HEK293 (cell line): ENCODE measurements around the gene WASL.

Source experiments
- CTCF ChIA-PET: fragments of 350-600 bp; formaldehyde crosslinking; extraction: SDS; loops from one replicate; lab custom pipeline; 2021; ENCODE audit warnings: antibody characterized with exemption; lab: Yijun Ruan, JAX
- POLR2A ChIA-PET: fragments of 300-600 bp; formaldehyde crosslinking; extraction: SDS; loops from one replicate; lab custom pipeline; 2020; ENCODE audit warnings: antibody characterized with exemption, inconsistent platforms; lab: Yijun Ruan, JAX
- H3K27ac ChIP-seq: fragments of 200-500 bp; sonication (Bioruptor generic); 2 replicates; pipeline ENCODE4 v1.5.1; 2014; ENCODE audit warnings: low read depth, low read length, control low read depth, inconsistent platforms; ENCODE audit errors: extremely low read depth
- H3K36me3 ChIP-seq, 2 experiments: fragments of 200-500 bp in 1 of 2; sonication (Bioruptor generic) in 1 of 2; 1 replicate in 1 of 2; 2 replicates in 1 of 2; pipeline ENCODE4 v1.5.1; 2014 to 2017; ENCODE audit warnings: inconsistent platforms in 2 of 2, low read length in 2 of 2; ENCODE audit not compliant: control insufficient read depth in 2 of 2, insufficient read depth in 1 of 2
- H3K4me1 ChIP-seq: fragments of 200-500 bp; sonication (Bioruptor generic); 2 replicates; pipeline ENCODE4 v1.5.1; 2014; ENCODE audit warnings: mild to moderate bottlenecking, low read length, inconsistent platforms; ENCODE audit not compliant: control insufficient read depth, insufficient read depth
- H3K4me3 ChIP-seq: 2 replicates; pipeline ENCODE4 v1.5.1; 2011; ENCODE audit warnings: low read depth, mild to moderate bottlenecking, control low read depth, low read length, moderate library complexity
- H3K9me3 ChIP-seq: fragments of 200-500 bp; sonication (Bioruptor generic); 2 replicates; pipeline ENCODE4 v1.5.1; 2014; ENCODE audit warnings: low read depth, low read length, inconsistent platforms; ENCODE audit not compliant: control insufficient read depth, insufficient read depth
- GLIS1 ChIP-seq: fragments of 450-650 bp; formaldehyde crosslinking; IDR thresholded peaks from 2 replicates; pipeline ENCODE4 v1.5.1; 2016; ENCODE audit warnings: missing biosample characterization, missing genetic modification characterization
- KLF7 ChIP-seq: fragments of 450-650 bp; formaldehyde crosslinking; IDR thresholded peaks from 2 replicates; pipeline ENCODE4 v1.5.1; 2016; ENCODE audit warnings: missing biosample characterization, missing genetic modification characterization, borderline replicate concordance
- MEIS1 ChIP-seq: sonication (generic); formaldehyde crosslinking; IDR thresholded peaks from 2 replicates; pipeline ENCODE4 v1.8.1; 2022; ENCODE audit warnings: missing genetic modification reagents, mild to moderate bottlenecking, borderline replicate concordance
- PRDM2 ChIP-seq: fragments of 450-650 bp; formaldehyde crosslinking; IDR thresholded peaks from 2 replicates; pipeline ENCODE4 v1.5.1; 2016; ENCODE audit warnings: missing biosample characterization, missing genetic modification characterization, borderline replicate concordance
- ZNF18 ChIP-seq: fragments of 450-650 bp; formaldehyde crosslinking; IDR thresholded peaks from 2 replicates; pipeline ENCODE4 v1.5.1; 2016; ENCODE audit warnings: missing biosample characterization, missing genetic modification characterization
- ZNF211 ChIP-seq: fragments of 450-650 bp; formaldehyde crosslinking; IDR thresholded peaks from 2 replicates; pipeline ENCODE4 v1.5.1; 2016; ENCODE audit warnings: low read depth, missing biosample characterization, missing genetic modification characterization
- ZNF221 ChIP-seq: fragments of 450-650 bp; formaldehyde crosslinking; IDR thresholded peaks from 2 replicates; pipeline ENCODE4 v1.5.1; 2017; ENCODE audit warnings: missing biosample characterization, missing genetic modification characterization, borderline replicate concordance
- ZNF23 ChIP-seq: fragments of 450-650 bp; formaldehyde crosslinking; IDR thresholded peaks from 2 replicates; pipeline ENCODE4 v1.5.1; 2016; ENCODE audit warnings: missing biosample characterization, missing genetic modification characterization, borderline replicate concordance
- ZNF501 ChIP-seq: fragments of 450-650 bp; formaldehyde crosslinking; IDR thresholded peaks from 2 replicates; pipeline ENCODE4 v1.5.1; 2016; ENCODE audit warnings: missing biosample characterization, missing genetic modification characterization
- ZNF549 ChIP-seq: fragments of 450-650 bp; IDR thresholded peaks from 2 replicates; pipeline ENCODE4 v1.5.1; 2018; ENCODE audit warnings: missing biosample characterization, missing genetic modification characterization, mild to moderate bottlenecking, inconsistent platforms, moderate library complexity
- ZNF558 ChIP-seq: fragments of 450-650 bp; formaldehyde crosslinking; IDR thresholded peaks from 2 replicates; pipeline ENCODE4 v1.5.1; 2016; ENCODE audit warnings: missing biosample characterization, missing genetic modification characterization
- ZNF747 ChIP-seq: fragments of 450-650 bp; formaldehyde crosslinking; IDR thresholded peaks from 2 replicates; pipeline ENCODE4 v1.5.1; 2016; ENCODE audit warnings: missing biosample characterization, missing genetic modification characterization
- ZNF768 ChIP-seq: fragments of 450-650 bp; formaldehyde crosslinking; IDR thresholded peaks from 2 replicates; pipeline ENCODE4 v1.5.1; 2018; ENCODE audit warnings: missing biosample characterization, mild to moderate bottlenecking, missing genetic modification characterization
- ZNF777 ChIP-seq: fragments of 450-650 bp; formaldehyde crosslinking; IDR thresholded peaks from 2 replicates; pipeline ENCODE4 v1.5.1; 2017; ENCODE audit warnings: missing biosample characterization, missing genetic modification characterization, borderline replicate concordance
- ZNF830 ChIP-seq: fragments of 450-650 bp; IDR thresholded peaks from 2 replicates; pipeline ENCODE4 v1.5.0; 2018; ENCODE audit warnings: missing biosample characterization, missing genetic modification characterization, low read depth, mild to moderate bottlenecking, moderate library complexity
- TF ChIP-seq, protein P1 (sequence below): fragments of 450-650 bp; formaldehyde crosslinking; IDR thresholded peaks from 2 replicates; pipeline ENCODE4 v1.5.1; 2016; ENCODE audit warnings: missing biosample characterization, missing genetic modification characterization
- TF ChIP-seq, protein P2 (sequence below): fragments of 450-650 bp; formaldehyde crosslinking; IDR thresholded peaks from 2 replicates; pipeline ENCODE4 v1.5.1; 2017; ENCODE audit warnings: missing biosample characterization, missing genetic modification characterization
- TF ChIP-seq, protein P3 (sequence below): fragments of 450-650 bp; formaldehyde crosslinking; IDR thresholded peaks from 2 replicates; pipeline ENCODE4 v1.5.1; 2016; ENCODE audit warnings: missing biosample characterization, missing genetic modification characterization

Gene WASL

DNA sequence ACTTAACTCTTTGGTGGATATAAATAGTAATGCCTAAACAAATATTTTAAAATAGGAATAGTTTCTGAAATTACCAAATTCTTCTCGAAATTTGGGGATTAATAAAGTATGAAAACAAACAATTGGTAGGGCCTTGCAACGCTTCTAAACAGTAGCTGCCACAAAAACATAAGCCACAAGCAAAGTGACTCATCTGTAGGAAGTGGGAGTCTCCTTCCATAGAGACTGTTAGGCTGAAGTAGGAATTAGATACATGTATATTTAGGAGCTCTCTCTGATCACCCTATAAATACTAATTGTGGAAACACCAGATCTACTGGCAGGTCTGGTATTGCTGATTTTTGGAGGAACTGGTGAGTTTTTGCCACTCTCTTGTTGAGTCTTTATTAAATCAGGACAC is 98.8 kb downstream of the WASL start:
- CTCF ChIA-PET = interaction anchor here (1.1 kb wide), 1 partner anchor 222 kb away, joined by 3 read pairs; no protein-coding TSS in a partner anchor
- POLR2A ChIA-PET = no interaction called here

More for the DNA sequence above, 98.8 kb downstream of the WASL start:
- Histone ChIP-seq H3K36me3 (no peaks in the 10 kb centered on the region), H3K4me1 (no peaks in the 10 kb centered on the region), H3K27ac (no peak overlapping the region), H3K4me3 (no peak overlapping the region), H3K9me3 (no peaks in the 10 kb centered on the region)
- TF ChIP-seq MEIS1 (CRISPR knock-in tag) = no peak
- TF ChIP-seq, protein P1, sequence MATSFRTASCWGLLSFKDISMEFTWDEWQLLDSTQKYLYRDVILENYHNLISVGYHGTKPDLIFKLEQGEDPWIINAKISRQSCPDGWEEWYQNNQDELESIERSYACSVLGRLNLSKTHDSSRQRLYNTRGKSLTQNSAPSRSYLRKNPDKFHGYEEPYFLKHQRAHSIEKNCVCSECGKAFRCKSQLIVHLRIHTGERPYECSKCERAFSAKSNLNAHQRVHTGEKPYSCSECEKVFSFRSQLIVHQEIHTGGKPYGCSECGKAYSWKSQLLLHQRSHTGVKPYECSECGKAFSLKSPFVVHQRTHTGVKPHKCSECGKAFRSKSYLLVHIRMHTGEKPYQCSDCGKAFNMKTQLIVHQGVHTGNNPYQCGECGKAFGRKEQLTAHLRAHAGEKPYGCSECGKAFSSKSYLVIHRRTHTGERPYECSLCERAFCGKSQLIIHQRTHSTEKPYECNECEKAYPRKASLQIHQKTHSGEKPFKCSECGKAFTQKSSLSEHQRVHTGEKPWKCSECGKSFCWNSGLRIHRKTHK (tag by site-specific recombination) = no peak
- TF ChIP-seq ZNF830 (tag by site-specific recombination) = no peak
- TF ChIP-seq ZNF501 (tag by site-specific recombination) = no peak
- no peak for TF ChIP-seq ZNF549 (tag by site-specific recombination)
- TF ChIP-seq ZNF777 = no peak
- no peak for TF ChIP-seq GLIS1 (tag by site-specific recombination)
- TF ChIP-seq ZNF23 (tag by site-specific recombination) = no peak
- TF ChIP-seq ZNF221 (tag by site-specific recombination) = no peak
- TF ChIP-seq ZNF558 (tag by site-specific recombination) = no peak
- TF ChIP-seq ZNF211 (tag by site-specific recombination) = no peak
- TF ChIP-seq ZNF18 (tag by site-specific recombination) = no peak
- TF ChIP-seq ZNF747 = no peak
- TF ChIP-seq, protein P2, sequence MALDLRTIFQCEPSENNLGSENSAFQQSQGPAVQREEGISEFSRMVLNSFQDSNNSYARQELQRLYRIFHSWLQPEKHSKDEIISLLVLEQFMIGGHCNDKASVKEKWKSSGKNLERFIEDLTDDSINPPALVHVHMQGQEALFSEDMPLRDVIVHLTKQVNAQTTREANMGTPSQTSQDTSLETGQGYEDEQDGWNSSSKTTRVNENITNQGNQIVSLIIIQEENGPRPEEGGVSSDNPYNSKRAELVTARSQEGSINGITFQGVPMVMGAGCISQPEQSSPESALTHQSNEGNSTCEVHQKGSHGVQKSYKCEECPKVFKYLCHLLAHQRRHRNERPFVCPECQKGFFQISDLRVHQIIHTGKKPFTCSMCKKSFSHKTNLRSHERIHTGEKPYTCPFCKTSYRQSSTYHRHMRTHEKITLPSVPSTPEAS (tag by site-specific recombination) = no peak
- TF ChIP-seq KLF7 (tag by site-specific recombination) = no peak
- no peak for TF ChIP-seq PRDM2 (tag by site-specific recombination)
- TF ChIP-seq, protein P3, sequence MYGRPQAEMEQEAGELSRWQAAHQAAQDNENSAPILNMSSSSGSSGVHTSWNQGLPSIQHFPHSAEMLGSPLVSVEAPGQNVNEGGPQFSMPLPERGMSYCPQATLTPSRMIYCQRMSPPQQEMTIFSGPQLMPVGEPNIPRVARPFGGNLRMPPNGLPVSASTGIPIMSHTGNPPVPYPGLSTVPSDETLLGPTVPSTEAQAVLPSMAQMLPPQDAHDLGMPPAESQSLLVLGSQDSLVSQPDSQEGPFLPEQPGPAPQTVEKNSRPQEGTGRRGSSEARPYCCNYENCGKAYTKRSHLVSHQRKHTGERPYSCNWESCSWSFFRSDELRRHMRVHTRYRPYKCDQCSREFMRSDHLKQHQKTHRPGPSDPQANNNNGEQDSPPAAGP (tag by site-specific recombination) = no peak
- no peak for TF ChIP-seq ZNF768 (tag by site-specific recombination)
